Ascending aorta (tissue), 2 donors: ENCODE data around the gene COL9A3. TPM values are rescaled to one million over a fixed set of nuclear protein-coding genes. Genes with fewer than 3 reads are reported as not detected.

Experiments used
- DNase-seq, 2 donors: peaks; one replicate each; pipeline ENCODE4 v3.0.0-alpha.2; 2019; ENCODE audit warnings: low spot score in 2 of 2
- H3K27ac ChIP-seq, 2 donors: fragments of 200-600 bp; sonication (generic); one replicate each; pipeline ENCODE4 v1.5.1; 2016 to 2017; ENCODE audit warnings: mild to moderate bottlenecking in 1 of 2
- H3K27me3 ChIP-seq: fragments of 200-600 bp; sonication (generic); one replicate; pipeline ENCODE4 v1.5.1; 2017
- H3K36me3 ChIP-seq, 2 donors: fragments of 200-600 bp; sonication (generic); one replicate each; pipeline ENCODE4 v1.5.1; 2016
- H3K4me1 ChIP-seq, 2 donors: fragments of 200-600 bp; sonication (generic); one replicate each; pipeline ENCODE4 v1.5.1; 2016 to 2017; ENCODE audit warnings: mild to moderate bottlenecking in 1 of 2
- H3K4me3 ChIP-seq, 2 donors: fragments of 200-600 bp; sonication (generic); one replicate each; pipeline ENCODE4 v1.5.1; 2016 to 2017; ENCODE audit warnings: mild to moderate bottlenecking in 1 of 2
- H3K9me3 ChIP-seq, 2 donors: fragments of 200-600 bp; sonication (generic); one replicate each; pipeline ENCODE4 v1.5.1; 2016
- CTCF ChIP-seq, 3 experiments: fragments of 200-600 bp in 2 of 3; fragments of 450-650 bp in 1 of 3; sonication (generic) in 2 of 3; IDR thresholded peaks; one replicate each; pipeline ENCODE4 v1.5.1; 2016 to 2019; ENCODE audit warnings: antibody characterized with exemption in 3 of 3, mild to moderate bottlenecking in 1 of 3, moderate library complexity in 1 of 3
- intact Hi-C: fragments of 100-400 bp; cut with DNase I; formaldehyde crosslinking; loops from one replicate; pipeline ENCODE4 v1.15.1; 2023
- total RNA-seq: library from RNA; depleted of rRNA; stranded (reverse); fragments of >200 nt; gene quantifications from one replicate; pipeline ENCODE4 v1.1.0, GENCODE V29; 2016

COL9A3 gene
- total RNA-seq, 1 donor from 2014 or later, result 13.8 TPM

- no peak for DNase-seq
- Histone ChIP-seq H3K36me3 (no peaks in the 10 kb centered on the region), H3K4me1 (peaks cover 7 to 11% of the 10 kb centered on the region in 2 donors), H3K9me3 (no peaks in the 10 kb centered on the region), H3K4me3 (no peak overlapping the region), H3K27me3 (no peaks in the 10 kb centered on the region), H3K27ac (no peak overlapping the region)
- intact Hi-C loops, result loop anchor here (2.0 kb wide), 1 partner anchor 34 kb away; the partner anchor contains the start of gene TCFL5
- TF ChIP-seq CTCF (IDR thresholded peaks at IDR 0.05), result no peak
Observed at GRCh38 chr20:62826646-62827310, 9.9 kb downstream of the COL9A3 start.

GRCh38 chr20:62827311-62828038 is 10.6 kb downstream of the COL9A3 start:
- no peak for TF ChIP-seq CTCF (IDR thresholded peaks at IDR 0.05)
- H3K4me3 ChIP-seq, result no peak overlapping the region
- intact Hi-C loops, result loop anchor here (2.0 kb wide), 1 partner anchor 33 kb away; the partner anchor contains the start of gene TCFL5
- H3K27me3 ChIP-seq, result no peaks in the 10 kb centered on the region
- H3K4me1 ChIP-seq, result peaks cover 7 to 11% of the 10 kb centered on the region in 2 donors
- no peak overlapping the region for H3K27ac ChIP-seq
- no peaks in the 10 kb centered on the region for H3K9me3 ChIP-seq
- no peak for DNase-seq
- H3K36me3 ChIP-seq, result no peaks in the 10 kb centered on the region

- Histone ChIP-seq H3K36me3 (no peaks in the 10 kb centered on the region), H3K27ac (no peak overlapping the region), H3K27me3 (no peaks in the 10 kb centered on the region), H3K4me1 (peaks cover 7 to 11% of the 10 kb centered on the region in 2 donors), H3K4me3 (no peak overlapping the region), H3K9me3 (no peaks in the 10 kb centered on the region)
- intact Hi-C loops, result no loop called here
- TF ChIP-seq CTCF (IDR thresholded peaks at IDR 0.05), result no peak
- DNase-seq, result no peak
Observed at GRCh38 chr20:62828051-62828450, 11.2 kb downstream of the COL9A3 start.

- TF ChIP-seq CTCF (IDR thresholded peaks at IDR 0.05), result no peak
- H3K9me3 ChIP-seq, result no peaks in the 10 kb centered on the region
- H3K27ac ChIP-seq, result no peak overlapping the region
- intact Hi-C loops, result no loop called here
- no peak overlapping the region for H3K4me3 ChIP-seq
- H3K36me3 ChIP-seq, result no peaks in the 10 kb centered on the region
- peaks cover 7 to 11% of the 10 kb centered on the region in 2 donors for H3K4me1 ChIP-seq
- H3K27me3 ChIP-seq, result no peaks in the 10 kb centered on the region
- no peak for DNase-seq
Observed at GRCh38 chr20:62828511-62829230, 11.8 kb downstream of the COL9A3 start.

GRCh38 chr20:62829231-62830230 is 12.7 kb downstream of the COL9A3 start:
- Histone ChIP-seq H3K4me1 (peaks cover 2 to 3% of the 10 kb centered on the region in 2 donors), H3K4me3 (no peak overlapping the region), H3K27me3 (no peaks in the 10 kb centered on the region), H3K36me3 (no peaks in the 10 kb centered on the region), H3K27ac (no peak overlapping the region), H3K9me3 (no peaks in the 10 kb centered on the region)
- no peak for TF ChIP-seq CTCF (IDR thresholded peaks at IDR 0.05)
- intact Hi-C loops, result no loop called here
- DNase-seq, result no peak
